H1 (cell line): ENCODE measurements around the gene CTNND2. TPM values are rescaled to one million over a fixed set of nuclear protein-coding genes. Genes with fewer than 3 reads are reported as not detected.

ENCODE experiments used
- EGR1 ChIP-seq: IDR thresholded peaks from 2 replicates; pipeline ENCODE4 v1.6.1; 2011; ENCODE audit warnings: low read depth, low read length, borderline replicate concordance
- GTF2F1 ChIP-seq: IDR thresholded peaks from 2 replicates; pipeline ENCODE4 v1.6.1; 2012; ENCODE audit warnings: low read depth, low read length, improper control_type of control experiment, borderline replicate concordance
- HDAC2 ChIP-seq, 2 experiments: fragments of 300-600 bp in 1 of 2; sonication (generic) in 1 of 2; IDR thresholded peaks; 2 replicates each; pipeline ENCODE4 v1.6.1; 2011 to 2012; ENCODE audit warnings: low read depth in 2 of 2, low read length in 2 of 2, mild to moderate bottlenecking in 2 of 2, moderate library complexity in 2 of 2, borderline replicate concordance in 1 of 2, inconsistent platforms in 1 of 2
- KDM1A ChIP-seq: fragments of 200-600, 300-600 bp; sonication (generic); IDR thresholded peaks from 2 replicates; pipeline ENCODE4 v1.7.1; 2016; ENCODE audit warnings: mild to moderate bottlenecking, low read length, borderline replicate concordance
- POLR2AphosphoS5 ChIP-seq: IDR thresholded peaks from 2 replicates; pipeline ENCODE4 v1.6.1; 2011; ENCODE audit warnings: low read depth, low read length
- RFX5 ChIP-seq: IDR thresholded peaks from 2 replicates; pipeline ENCODE4 v1.6.1; 2011; ENCODE audit warnings: low read depth, low read length, improper control_type of control experiment, borderline replicate concordance
- SIX5 ChIP-seq: IDR thresholded peaks from 2 replicates; pipeline ENCODE4 v1.6.1; 2011; ENCODE audit warnings: mild to moderate bottlenecking, low read depth, low read length
- TCF12 ChIP-seq: IDR thresholded peaks from 2 replicates; pipeline ENCODE4 v1.6.1; 2011; ENCODE audit warnings: low read depth, mild to moderate bottlenecking, low read length
- polyA plus RNA-seq, 7 experiments: library from polyadenylated mRNA; depleted of rRNA in 3 of 7; stranded (reverse) in 5 of 7; unstranded in 2 of 7; fragments of >200 nt in 5 of 7; fragments of 200-250 nt in 2 of 7; gene quantifications; 1 replicate in 5 of 7; 2 replicates in 1 of 7; 4 replicates in 1 of 7; pipeline versions ENCODE4 v1.2.1 to v1.2.3, GENCODE V29; 2011 to 2013; ENCODE audit warnings: missing spikeins in 2 of 7, mixed read lengths in 2 of 7
- total RNA-seq: library from RNA; stranded (reverse); fragmentation: NEBNext Ultra II Directional; extraction: Animal tissue kit (Norgen Biotek cat#: 25700); gene quantifications from 2 replicates; pipeline ENCODE4 v1.2.1, GENCODE V29; 2021
- TF ChIP-seq, protein P1 (sequence below): IDR thresholded peaks from 2 replicates; pipeline ENCODE4 v1.6.1; 2011; ENCODE audit warnings: low read length, improper control_type of control experiment
- TF ChIP-seq, protein P2 (sequence below): IDR thresholded peaks from 2 replicates; pipeline ENCODE4 v1.6.1; 2011; ENCODE audit warnings: low read depth, mild to moderate bottlenecking, low read length; ENCODE audit not compliant: insufficient read depth

Gene CTNND2
- total and polyA plus RNA-seq, 2 of the 8 experiments (the other 6 are each of a cell fraction or from before 2014, with no cell fraction given): 7.4 to 14.2 TPM

DNA sequence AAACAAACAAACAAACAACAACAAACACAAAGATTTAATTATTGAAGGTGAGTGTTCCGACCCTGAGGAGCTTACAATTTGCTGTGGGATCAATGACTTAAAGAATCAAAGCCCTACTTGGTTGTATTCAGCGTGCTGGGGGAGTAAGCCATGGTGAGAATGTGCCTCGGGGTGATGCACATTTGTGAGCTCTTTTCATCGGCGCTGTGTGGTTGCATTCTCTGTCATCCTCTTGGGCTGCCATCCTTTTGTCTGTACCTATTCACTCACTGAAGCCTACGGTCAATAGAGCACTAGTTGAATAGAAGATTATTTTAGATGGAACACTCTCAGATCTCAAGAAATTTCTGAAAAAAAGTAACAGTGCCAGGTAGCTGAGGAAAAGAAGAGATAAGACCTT lies 203.9 kb downstream of the CTNND2 start (continued):
- TF ChIP-seq, protein P1, sequence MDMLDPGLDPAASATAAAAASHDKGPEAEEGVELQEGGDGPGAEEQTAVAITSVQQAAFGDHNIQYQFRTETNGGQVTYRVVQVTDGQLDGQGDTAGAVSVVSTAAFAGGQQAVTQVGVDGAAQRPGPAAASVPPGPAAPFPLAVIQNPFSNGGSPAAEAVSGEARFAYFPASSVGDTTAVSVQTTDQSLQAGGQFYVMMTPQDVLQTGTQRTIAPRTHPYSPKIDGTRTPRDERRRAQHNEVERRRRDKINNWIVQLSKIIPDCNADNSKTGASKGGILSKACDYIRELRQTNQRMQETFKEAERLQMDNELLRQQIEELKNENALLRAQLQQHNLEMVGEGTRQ: no peak
- TF ChIP-seq GTF2F1 (no peak), SIX5 (no peak), EGR1 (no peak), TCF12 (no peak), HDAC2 (IDR thresholded peaks at IDR 0.05; ENCODE audit: borderline replicate concordance in 1 of 2, low read depth in 2 of 2, low read length in 2 of 2) (no peak), RFX5 (no peak), POLR2AphosphoS5 (no peak), KDM1A (no peak)
- TF ChIP-seq, protein P2, sequence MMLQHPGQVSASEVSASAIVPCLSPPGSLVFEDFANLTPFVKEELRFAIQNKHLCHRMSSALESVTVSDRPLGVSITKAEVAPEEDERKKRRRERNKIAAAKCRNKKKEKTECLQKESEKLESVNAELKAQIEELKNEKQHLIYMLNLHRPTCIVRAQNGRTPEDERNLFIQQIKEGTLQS: no peak
